ENCODE results near the gene SLC39A11.
"Not testable (repeated sequence)": the region's sequence is repeated elsewhere in the genome, so short reads cannot be mapped to it uniquely, and the experiment has no call there.

The SLC39A11 gene

GRCh38 chr17:72710202-72710601 lies 382.3 kb downstream of the SLC39A11 start:
- Histone ChIP-seq H2BK5ac (ENCODE audit: low read depth, low read length, poor library complexity) (no peak overlapping the region), H3K27me3 (ENCODE audit: insufficient read depth, low read length) (no peaks in the 10 kb centered on the region), H3K36me3 (ENCODE audit: control insufficient read depth in 1 of 2, insufficient read depth in 2 of 2, low read length in 2 of 2) (no peaks in the 10 kb centered on the region), H3K4me2 (ENCODE audit: low read length) (no peak overlapping the region), H4K91ac (ENCODE audit: low read depth, low read length) (no peak overlapping the region), H3K4me1 (ENCODE audit: control insufficient read depth in 1 of 2, insufficient read depth in 2 of 2, low read length in 2 of 2) (peaks cover 0 to 2% of the 10 kb centered on the region in 2 experiments), H3K4me3 (ENCODE audit: low read depth, low read length) (no peak overlapping the region), H2AFZ (ENCODE audit: insufficient read depth, low read length, poor library complexity) (no peak overlapping the region), H3K79me2 (ENCODE audit: control insufficient read depth, insufficient read depth, low read length, poor library complexity) (no peaks in the 10 kb centered on the region), H3K27ac (ENCODE audit: low read depth, low read length) (no peak overlapping the region), H3K9me3 (ENCODE audit: insufficient read depth, low read depth, low read length) (no peaks in the 10 kb centered on the region), H3K4ac (ENCODE audit: low read depth, low read length) (no peak overlapping the region), H4K12ac (ENCODE audit: low read depth, low read length) (no peak overlapping the region), H2BK12ac (ENCODE audit: low read length) (no peak overlapping the region), H3K18ac (ENCODE audit: low read length) (no peak overlapping the region), H3K23ac (ENCODE audit: low read length) (no peak overlapping the region), H3K9ac (ENCODE audit: low read length) (no peak overlapping the region), H3K14ac (ENCODE audit: low read length) (no peak overlapping the region), H2BK120ac (ENCODE audit: insufficient read depth, low read length, poor library complexity) (no peak overlapping the region), H2AK5ac (ENCODE audit: low read length) (no peak overlapping the region), H3K79me1 (ENCODE audit: low read length) (peaks cover 3% of the 10 kb centered on the region), H4K8ac (ENCODE audit: low read depth, low read length) (no peak overlapping the region)
- DNase-seq, result no peak

GRCh38 chr17:72708682-72709081 lies 383.8 kb downstream of the SLC39A11 start:
- H2BK5ac ChIP-seq (ENCODE audit: low read depth, low read length, poor library complexity); H3K9ac ChIP-seq (ENCODE audit: low read length); H3K4ac ChIP-seq (ENCODE audit: low read depth, low read length); H3K79me1 ChIP-seq (ENCODE audit: low read length); H3K23ac ChIP-seq (ENCODE audit: low read length); H3K4me2 ChIP-seq (ENCODE audit: low read length); H2BK120ac ChIP-seq (ENCODE audit: insufficient read depth, low read length, poor library complexity); H3K79me2 ChIP-seq (ENCODE audit: control insufficient read depth, insufficient read depth, low read length, poor library complexity); H2BK12ac ChIP-seq (ENCODE audit: low read length); H3K27me3 ChIP-seq (ENCODE audit: insufficient read depth, low read length); H3K9me3 ChIP-seq (ENCODE audit: insufficient read depth, low read depth, low read length); H4K91ac ChIP-seq (ENCODE audit: low read depth, low read length); H4K8ac ChIP-seq (ENCODE audit: low read depth, low read length); H3K18ac ChIP-seq (ENCODE audit: low read length); H3K36me3 ChIP-seq (ENCODE audit: control insufficient read depth in 1 of 2, insufficient read depth in 2 of 2, low read length in 2 of 2); H3K14ac ChIP-seq (ENCODE audit: low read length); H2AK5ac ChIP-seq (ENCODE audit: low read length); H3K4me1 ChIP-seq (ENCODE audit: control insufficient read depth in 1 of 2, insufficient read depth in 2 of 2, low read length in 2 of 2); H4K12ac ChIP-seq (ENCODE audit: low read depth, low read length); H2AFZ ChIP-seq (ENCODE audit: insufficient read depth, low read length, poor library complexity); H3K4me3 ChIP-seq (ENCODE audit: low read depth, low read length); H3K27ac ChIP-seq (ENCODE audit: low read depth, low read length): not testable (repeated sequence)
- peak; percentile 15 to 69 for DNase-seq
- WGBS (ENCODE audit: extremely low coverage, insufficient coverage, insufficient read length), result no CpG with 5 or more reads among the region's 9 CpGs

GRCh38 chr17:72707881-72708280 lies 384.6 kb downstream of the SLC39A11 start:
- WGBS (ENCODE audit: extremely low coverage, insufficient coverage, insufficient read length), result no CpG with 5 or more reads among the region's 2 CpGs
- H4K91ac ChIP-seq (ENCODE audit: low read depth, low read length), result no peak overlapping the region
- no peak overlapping the region for H3K4me3 ChIP-seq (ENCODE audit: low read depth, low read length)
- no peak overlapping the region for H3K27ac ChIP-seq (ENCODE audit: low read depth, low read length)
- no peak overlapping the region for H2AFZ ChIP-seq (ENCODE audit: insufficient read depth, low read length, poor library complexity)
- no peak overlapping the region for H3K18ac ChIP-seq (ENCODE audit: low read length)
- H2BK5ac ChIP-seq (ENCODE audit: low read depth, low read length, poor library complexity), result no peak overlapping the region
- no peak overlapping the region for H3K14ac ChIP-seq (ENCODE audit: low read length)
- H3K9ac ChIP-seq (ENCODE audit: low read length), result no peak overlapping the region
- peaks cover 3% of the 10 kb centered on the region for H3K79me1 ChIP-seq (ENCODE audit: low read length)
- H3K79me2 ChIP-seq (ENCODE audit: control insufficient read depth, insufficient read depth, low read length, poor library complexity), result no peaks in the 10 kb centered on the region
- H3K36me3 ChIP-seq (ENCODE audit: control insufficient read depth in 1 of 2, insufficient read depth in 2 of 2, low read length in 2 of 2), result no peaks in the 10 kb centered on the region
- no peak overlapping the region for H2AK5ac ChIP-seq (ENCODE audit: low read length)
- no peak overlapping the region for H2BK120ac ChIP-seq (ENCODE audit: insufficient read depth, low read length, poor library complexity)
- H3K27me3 ChIP-seq (ENCODE audit: insufficient read depth, low read length), result no peaks in the 10 kb centered on the region
- peaks cover 0 to 2% of the 10 kb centered on the region in 2 experiments for H3K4me1 ChIP-seq (ENCODE audit: control insufficient read depth in 1 of 2, insufficient read depth in 2 of 2, low read length in 2 of 2)
- DNase-seq, result no peak
- H3K9me3 ChIP-seq (ENCODE audit: insufficient read depth, low read depth, low read length), result no peaks in the 10 kb centered on the region
- no peak overlapping the region for H3K23ac ChIP-seq (ENCODE audit: low read length)
- H4K8ac ChIP-seq (ENCODE audit: low read depth, low read length), result no peak overlapping the region
- H4K12ac ChIP-seq (ENCODE audit: low read depth, low read length), result no peak overlapping the region
- H3K4ac ChIP-seq (ENCODE audit: low read depth, low read length), result no peak overlapping the region
- no peak overlapping the region for H2BK12ac ChIP-seq (ENCODE audit: low read length)
- H3K4me2 ChIP-seq (ENCODE audit: low read length), result no peak overlapping the region

GRCh38 chr17:72706396-72706981 lies 386.0 kb downstream of the SLC39A11 start:
- H4K8ac ChIP-seq (ENCODE audit: low read depth, low read length), result no peak overlapping the region
- H3K9ac ChIP-seq (ENCODE audit: low read length), result no peak overlapping the region
- H3K9me3 ChIP-seq (ENCODE audit: insufficient read depth, low read depth, low read length), result no peaks in the 10 kb centered on the region
- no peaks in the 10 kb centered on the region for H3K79me1 ChIP-seq (ENCODE audit: low read length)
- no peaks in the 10 kb centered on the region for H3K79me2 ChIP-seq (ENCODE audit: control insufficient read depth, insufficient read depth, low read length, poor library complexity)
- H3K4me2 ChIP-seq (ENCODE audit: low read length), result no peak overlapping the region
- WGBS (ENCODE audit: extremely low coverage, insufficient coverage, insufficient read length), result no CpG with 5 or more reads among the region's 3 CpGs
- H3K23ac ChIP-seq (ENCODE audit: low read length), result no peak overlapping the region
- H4K91ac ChIP-seq (ENCODE audit: low read depth, low read length), result no peak overlapping the region
- H2AK5ac ChIP-seq (ENCODE audit: low read length), result no peak overlapping the region
- no peak overlapping the region for H2BK5ac ChIP-seq (ENCODE audit: low read depth, low read length, poor library complexity)
- no peak overlapping the region for H3K18ac ChIP-seq (ENCODE audit: low read length)
- no peak overlapping the region for H3K27ac ChIP-seq (ENCODE audit: low read depth, low read length)
- H2BK12ac ChIP-seq (ENCODE audit: low read length), result no peak overlapping the region
- no peak overlapping the region for H2AFZ ChIP-seq (ENCODE audit: insufficient read depth, low read length, poor library complexity)
- no peaks in the 10 kb centered on the region for H3K27me3 ChIP-seq (ENCODE audit: insufficient read depth, low read length)
- no peak overlapping the region for H3K14ac ChIP-seq (ENCODE audit: low read length)
- no peak overlapping the region for H3K4me3 ChIP-seq (ENCODE audit: low read depth, low read length)
- H3K36me3 ChIP-seq (ENCODE audit: control insufficient read depth in 1 of 2, insufficient read depth in 2 of 2, low read length in 2 of 2), result no peaks in the 10 kb centered on the region
- no peak overlapping the region for H4K12ac ChIP-seq (ENCODE audit: low read depth, low read length)
- no peaks in the 10 kb centered on the region for H3K4me1 ChIP-seq (ENCODE audit: control insufficient read depth in 1 of 2, insufficient read depth in 2 of 2, low read length in 2 of 2)
- no peak overlapping the region for H3K4ac ChIP-seq (ENCODE audit: low read depth, low read length)
- DNase-seq, result no peak
- H2BK120ac ChIP-seq (ENCODE audit: insufficient read depth, low read length, poor library complexity), result no peak overlapping the region

Data from trophoblast cell (in vitro differentiated cells and primary cell).